ENCODE measurements around the gene FAM210B.

DNA sequence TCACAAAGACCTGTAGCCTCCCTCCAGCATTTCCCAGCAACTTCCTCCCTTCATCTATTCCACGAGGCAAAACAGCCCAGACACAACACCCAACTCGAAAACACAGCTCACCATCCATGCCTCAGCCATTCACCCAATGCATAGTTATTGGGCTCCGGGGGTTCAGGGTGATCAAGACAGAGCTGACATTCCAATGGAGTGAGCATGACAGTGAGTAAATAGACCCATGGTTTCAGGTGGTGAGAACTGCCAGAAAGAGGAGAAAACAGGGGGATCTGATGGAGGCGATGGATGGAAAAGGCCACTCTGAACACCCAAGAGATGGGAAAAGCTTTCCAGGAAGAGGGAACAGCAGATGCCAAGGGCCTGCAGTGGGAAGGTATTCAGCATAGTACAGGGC is 59.1 kb downstream of the FAM210B start:
- no peak for TF ChIP-seq POLR2A (IDR thresholded peaks at IDR 0.05)
- TF ChIP-seq, protein P1, sequence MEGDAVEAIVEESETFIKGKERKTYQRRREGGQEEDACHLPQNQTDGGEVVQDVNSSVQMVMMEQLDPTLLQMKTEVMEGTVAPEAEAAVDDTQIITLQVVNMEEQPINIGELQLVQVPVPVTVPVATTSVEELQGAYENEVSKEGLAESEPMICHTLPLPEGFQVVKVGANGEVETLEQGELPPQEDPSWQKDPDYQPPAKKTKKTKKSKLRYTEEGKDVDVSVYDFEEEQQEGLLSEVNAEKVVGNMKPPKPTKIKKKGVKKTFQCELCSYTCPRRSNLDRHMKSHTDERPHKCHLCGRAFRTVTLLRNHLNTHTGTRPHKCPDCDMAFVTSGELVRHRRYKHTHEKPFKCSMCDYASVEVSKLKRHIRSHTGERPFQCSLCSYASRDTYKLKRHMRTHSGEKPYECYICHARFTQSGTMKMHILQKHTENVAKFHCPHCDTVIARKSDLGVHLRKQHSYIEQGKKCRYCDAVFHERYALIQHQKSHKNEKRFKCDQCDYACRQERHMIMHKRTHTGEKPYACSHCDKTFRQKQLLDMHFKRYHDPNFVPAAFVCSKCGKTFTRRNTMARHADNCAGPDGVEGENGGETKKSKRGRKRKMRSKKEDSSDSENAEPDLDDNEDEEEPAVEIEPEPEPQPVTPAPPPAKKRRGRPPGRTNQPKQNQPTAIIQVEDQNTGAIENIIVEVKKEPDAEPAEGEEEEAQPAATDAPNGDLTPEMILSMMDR (IDR thresholded peaks at IDR 0.05): no peak

All from thyroid gland (tissue), 4 donors.